ENCODE results near the gene FAAH. TPM values are rescaled to one million over a fixed set of nuclear protein-coding genes. Genes with fewer than 3 reads are reported as not detected.

The FAAH gene
- total and polyA plus RNA-seq, 12 donors = 12.0 to 162 (median 38.8) TPM

DNA sequence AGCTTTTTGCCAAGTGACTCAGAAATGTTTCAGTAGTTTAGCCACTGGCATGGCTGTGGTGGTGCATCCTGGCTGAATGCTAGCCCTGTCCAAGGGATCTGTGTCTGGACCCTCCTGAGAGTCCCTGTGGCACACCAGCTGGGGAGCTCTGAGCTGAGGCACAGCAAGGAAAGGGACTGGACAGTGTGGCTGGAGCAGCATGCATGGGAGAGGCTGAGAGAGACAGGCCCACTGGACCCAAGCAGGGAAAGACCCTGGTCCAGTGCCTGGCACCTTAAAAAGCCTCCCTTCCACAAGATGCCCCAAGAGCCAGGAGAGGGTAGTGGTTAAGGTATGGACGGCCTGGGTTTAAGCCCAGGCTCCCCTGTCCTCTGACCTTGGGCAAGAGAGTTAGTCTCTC is 35.3 kb downstream of the FAAH start:
- Histone ChIP-seq H3K4me1 (replicated peaks in 1 of 2) (no peaks in the 10 kb centered on the region), H3K9me3 (replicated peaks in 1 of 3) (no peaks in the 10 kb centered on the region), H3K27ac (no peak overlapping the region), H3K4me3 (no peak overlapping the region), H3K27me3 (no peaks in the 10 kb centered on the region), H3K36me3 (replicated peaks in 1 of 2) (no peaks in the 10 kb centered on the region)
- intact Hi-C loops (cut with DNase I) = no loop called here
- WGBS, 4 donors = 67 to 90% (median 81%) methylated on average over 1 of the region's 1 CpG
- no peak for TF ChIP-seq POLR2A (IDR thresholded peaks at IDR 0.05)
- TF ChIP-seq, protein P1, sequence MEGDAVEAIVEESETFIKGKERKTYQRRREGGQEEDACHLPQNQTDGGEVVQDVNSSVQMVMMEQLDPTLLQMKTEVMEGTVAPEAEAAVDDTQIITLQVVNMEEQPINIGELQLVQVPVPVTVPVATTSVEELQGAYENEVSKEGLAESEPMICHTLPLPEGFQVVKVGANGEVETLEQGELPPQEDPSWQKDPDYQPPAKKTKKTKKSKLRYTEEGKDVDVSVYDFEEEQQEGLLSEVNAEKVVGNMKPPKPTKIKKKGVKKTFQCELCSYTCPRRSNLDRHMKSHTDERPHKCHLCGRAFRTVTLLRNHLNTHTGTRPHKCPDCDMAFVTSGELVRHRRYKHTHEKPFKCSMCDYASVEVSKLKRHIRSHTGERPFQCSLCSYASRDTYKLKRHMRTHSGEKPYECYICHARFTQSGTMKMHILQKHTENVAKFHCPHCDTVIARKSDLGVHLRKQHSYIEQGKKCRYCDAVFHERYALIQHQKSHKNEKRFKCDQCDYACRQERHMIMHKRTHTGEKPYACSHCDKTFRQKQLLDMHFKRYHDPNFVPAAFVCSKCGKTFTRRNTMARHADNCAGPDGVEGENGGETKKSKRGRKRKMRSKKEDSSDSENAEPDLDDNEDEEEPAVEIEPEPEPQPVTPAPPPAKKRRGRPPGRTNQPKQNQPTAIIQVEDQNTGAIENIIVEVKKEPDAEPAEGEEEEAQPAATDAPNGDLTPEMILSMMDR (IDR thresholded peaks at IDR 0.05) = no peak
- DNase-seq = no peak

DNA sequence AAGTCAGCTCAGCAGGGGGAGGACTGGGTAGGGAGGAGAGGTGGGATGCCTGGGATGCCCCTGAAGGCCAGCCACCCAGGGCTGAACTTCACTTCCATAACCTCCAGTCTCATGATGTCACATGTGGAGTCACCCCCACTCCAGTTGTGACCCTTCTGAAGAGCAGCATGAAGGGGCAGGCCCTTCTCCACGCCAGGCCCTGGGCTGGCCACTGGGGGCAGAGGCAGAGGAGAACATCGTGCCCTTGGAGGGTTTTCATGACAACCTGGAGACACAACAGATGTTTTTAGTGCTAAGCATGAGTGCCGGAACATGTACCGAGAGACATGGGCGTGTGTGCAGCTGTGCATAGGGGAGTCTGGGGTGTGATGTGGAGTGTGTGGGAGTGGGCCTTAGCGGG is 37.6 kb downstream of the FAAH start:
- DNase-seq = no peak
- no peaks in the 10 kb centered on the region for H3K36me3 ChIP-seq (replicated peaks in 1 of 2)
- TF ChIP-seq, protein P1 (IDR thresholded peaks at IDR 0.05) = no peak
- no peaks in the 10 kb centered on the region for H3K4me1 ChIP-seq (replicated peaks in 1 of 2)
- 72 to 84% (median 78%) methylated on average over 6 of the region's 6 CpGs for WGBS, 4 donors
- H3K4me3 ChIP-seq = no peak overlapping the region
- H3K27ac ChIP-seq = no peak overlapping the region
- no peaks in the 10 kb centered on the region for H3K9me3 ChIP-seq (replicated peaks in 1 of 3)
- intact Hi-C loops (cut with DNase I) = no loop called here
- no peaks in the 10 kb centered on the region for H3K27me3 ChIP-seq

DNA sequence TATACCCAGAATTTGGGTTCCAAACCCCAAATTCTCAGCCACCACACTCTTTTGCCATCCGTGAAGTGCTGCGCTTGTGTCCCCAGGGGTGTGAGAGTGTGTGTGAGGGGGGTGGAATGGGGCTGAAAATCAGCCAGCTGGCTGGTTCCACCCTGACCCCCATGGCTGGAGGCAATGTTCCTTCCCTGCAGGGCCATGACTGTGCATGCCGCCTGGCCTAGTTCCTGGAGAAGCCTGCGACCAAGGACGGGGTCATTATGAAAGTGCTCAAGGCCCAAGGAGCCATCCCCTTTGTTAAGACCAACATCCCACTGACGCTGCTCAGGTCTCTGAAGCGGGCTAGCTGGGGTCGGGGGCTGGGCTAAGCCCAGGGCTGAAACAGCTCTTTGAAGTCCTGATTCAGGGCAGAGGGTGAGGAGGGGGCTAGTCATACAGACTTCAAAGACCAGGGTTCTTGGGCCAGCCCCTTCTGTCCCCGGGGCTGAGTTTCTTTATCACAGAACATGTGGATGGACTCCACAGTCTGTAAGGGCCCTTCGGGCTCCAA is 38.7 kb downstream of the FAAH start:
- Histone ChIP-seq H3K4me1 (replicated peaks in 1 of 2) (no peaks in the 10 kb centered on the region), H3K27ac (no peak overlapping the region), H3K4me3 (no peak overlapping the region), H3K27me3 (no peaks in the 10 kb centered on the region), H3K36me3 (replicated peaks in 1 of 2) (no peaks in the 10 kb centered on the region), H3K9me3 (replicated peaks in 1 of 3) (no peaks in the 10 kb centered on the region)
- WGBS, 4 donors = 52 to 79% (median 67%) methylated on average over 7 to 10 of the region's 10 CpGs
- no peak for TF ChIP-seq POLR2A (IDR thresholded peaks at IDR 0.05)
- TF ChIP-seq, protein P1 (IDR thresholded peaks at IDR 0.05) = no peak
- DNase-seq = no peak
- intact Hi-C loops (cut with DNase I) = no loop called here

DNA sequence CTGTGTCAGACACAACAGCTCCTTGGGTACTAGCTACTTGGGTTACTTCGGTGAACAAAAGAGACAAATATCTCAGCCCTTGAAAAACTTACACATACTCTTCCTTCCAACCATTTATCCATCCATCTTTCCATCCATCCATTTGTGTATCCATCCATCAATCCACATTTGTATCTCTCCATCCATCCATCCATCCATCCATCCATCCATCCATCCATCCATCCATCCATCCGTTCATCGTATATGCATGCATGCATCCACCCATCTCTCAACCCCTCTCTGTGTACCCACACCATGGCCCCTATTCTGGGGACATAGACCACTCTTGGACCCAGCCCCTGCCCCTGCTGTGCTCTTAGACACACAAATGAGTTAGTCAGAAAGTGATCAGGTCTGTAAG is 40.2 kb downstream of the FAAH start:
- TF ChIP-seq, protein P1 (IDR thresholded peaks at IDR 0.05) = no peak
- TF ChIP-seq POLR2A (IDR thresholded peaks at IDR 0.05) = no peak
- 85 to 98% (median 93%) methylated on average over 3 of the region's 3 CpGs for WGBS, 4 donors
- Histone ChIP-seq H3K4me1 (replicated peaks in 1 of 2) (no peaks in the 10 kb centered on the region), H3K4me3 (no peak overlapping the region), H3K36me3 (replicated peaks in 1 of 2) (no peaks in the 10 kb centered on the region), H3K27me3 (no peaks in the 10 kb centered on the region), H3K27ac (no peak overlapping the region), H3K9me3 (replicated peaks in 1 of 3) (no peaks in the 10 kb centered on the region)
- intact Hi-C loops (cut with DNase I) = no loop called here
- no peak for DNase-seq
